Measurements from ENCODE around the gene FLVCR1. TPM values are rescaled to one million over a fixed set of nuclear protein-coding genes. Genes with fewer than 3 reads are reported as not detected.

FLVCR1 gene
- total RNA-seq, 1 experiment from 2014 or later: 67.9 TPM

- POLR2A ChIA-PET: interaction anchor here (0.6 to 2.2 kb wide), 9 partner anchors 11 to 92 kb away, joined by 3 to 22 read pairs (median 4); partner anchors contain the start of genes NSL1, TATDN3 and VASH2
- Mint-ChIP-seq H3K27ac (peak overlapping the region; percentile 96), H3K27me3 (ENCODE audit: low read depth) (peaks cover 7% of the 10 kb centered on the region), H3K9me3 (0 out of 2 replicates have a peak, but pooled peaks cover 1% of the 10 kb centered on the region), H3K4me1 (peaks cover 35% of the 10 kb centered on the region), H3K4me3 (no peak overlapping the region), H3K36me3 (peaks cover 14% of the 10 kb centered on the region)
- DNase-seq (ENCODE audit: low spot score) (no peak), ATAC-seq (no peak)
- CTCF ChIA-PET: interaction anchor here (0.6 to 1.6 kb wide), 8 partner anchors 21 to 249 kb away, joined by 3 to 18 read pairs (median 4); no protein-coding TSS in a partner anchor
- TF ChIP-seq NR2C2 (CRISPR knock-in tag; IDR thresholded peaks at IDR 0.05) (no peak), ATF1 (CRISPR knock-in tag; IDR thresholded peaks at IDR 0.05) (0 out of 2 replicates have a peak, but pooled peaks have one; percentile 3), CBFB (CRISPR knock-in tag; IDR thresholded peaks at IDR 0.05; ENCODE audit: low read depth) (no peak), CREM (CRISPR knock-in tag; IDR thresholded peaks at IDR 0.05) (no peak), IRF2 (CRISPR knock-in tag; IDR thresholded peaks at IDR 0.05; ENCODE audit: borderline replicate concordance, low read depth) (no peak), CTCF (IDR thresholded peaks at IDR 0.05) (no peak), ZMAT4 (CRISPR knock-in tag; IDR thresholded peaks at IDR 0.05) (no peak), CDX4 (CRISPR knock-in tag; IDR thresholded peaks at IDR 0.05; ENCODE audit: borderline replicate concordance) (no peak), ZNF532 (CRISPR knock-in tag; IDR thresholded peaks at IDR 0.05; ENCODE audit: borderline replicate concordance) (no peak), GTF2I (CRISPR knock-in tag; conservative IDR thresholded peaks at IDR 0.05) (no peak), ZNF121 (CRISPR knock-in tag; IDR thresholded peaks at IDR 0.05) (no peak), OVOL2 (CRISPR knock-in tag; IDR thresholded peaks at IDR 0.05; ENCODE audit: borderline replicate concordance) (no peak), RELA (CRISPR knock-in tag; IDR thresholded peaks at IDR 0.05; ENCODE audit: borderline replicate concordance) (0 out of 2 replicates have a peak, but pooled peaks have one; percentile 13), JUN (CRISPR knock-in tag; IDR thresholded peaks at IDR 0.05) (peak; percentile 63; the same call in 1 of the 2 replicates), FOXP1 (CRISPR knock-in tag; IDR thresholded peaks at IDR 0.05; ENCODE audit: borderline replicate concordance) (no peak; the same call in 1 of the 2 replicates), ZSCAN18 (CRISPR knock-in tag; IDR thresholded peaks at IDR 0.05) (no peak), SMAD3 (CRISPR knock-in tag; IDR thresholded peaks at IDR 0.05; ENCODE audit: borderline replicate concordance) (peak; percentile 56; the same call in 1 of the 2 replicates), CREB1 (CRISPR knock-in tag; IDR thresholded peaks at IDR 0.05) (peak; percentile 66; the same call in 1 of the 2 replicates), GRHL2 (CRISPR knock-in tag; IDR thresholded peaks at IDR 0.05; ENCODE audit: insufficient replicate concordance, severe bottlenecking) (no peak), ZNF396 (CRISPR knock-in tag; IDR thresholded peaks at IDR 0.05; ENCODE audit: borderline replicate concordance) (no peak), STAT6 (CRISPR knock-in tag; conservative IDR thresholded peaks at IDR 0.05; ENCODE audit: low read depth) (no peak)
- TF ChIP-seq, protein P1, sequence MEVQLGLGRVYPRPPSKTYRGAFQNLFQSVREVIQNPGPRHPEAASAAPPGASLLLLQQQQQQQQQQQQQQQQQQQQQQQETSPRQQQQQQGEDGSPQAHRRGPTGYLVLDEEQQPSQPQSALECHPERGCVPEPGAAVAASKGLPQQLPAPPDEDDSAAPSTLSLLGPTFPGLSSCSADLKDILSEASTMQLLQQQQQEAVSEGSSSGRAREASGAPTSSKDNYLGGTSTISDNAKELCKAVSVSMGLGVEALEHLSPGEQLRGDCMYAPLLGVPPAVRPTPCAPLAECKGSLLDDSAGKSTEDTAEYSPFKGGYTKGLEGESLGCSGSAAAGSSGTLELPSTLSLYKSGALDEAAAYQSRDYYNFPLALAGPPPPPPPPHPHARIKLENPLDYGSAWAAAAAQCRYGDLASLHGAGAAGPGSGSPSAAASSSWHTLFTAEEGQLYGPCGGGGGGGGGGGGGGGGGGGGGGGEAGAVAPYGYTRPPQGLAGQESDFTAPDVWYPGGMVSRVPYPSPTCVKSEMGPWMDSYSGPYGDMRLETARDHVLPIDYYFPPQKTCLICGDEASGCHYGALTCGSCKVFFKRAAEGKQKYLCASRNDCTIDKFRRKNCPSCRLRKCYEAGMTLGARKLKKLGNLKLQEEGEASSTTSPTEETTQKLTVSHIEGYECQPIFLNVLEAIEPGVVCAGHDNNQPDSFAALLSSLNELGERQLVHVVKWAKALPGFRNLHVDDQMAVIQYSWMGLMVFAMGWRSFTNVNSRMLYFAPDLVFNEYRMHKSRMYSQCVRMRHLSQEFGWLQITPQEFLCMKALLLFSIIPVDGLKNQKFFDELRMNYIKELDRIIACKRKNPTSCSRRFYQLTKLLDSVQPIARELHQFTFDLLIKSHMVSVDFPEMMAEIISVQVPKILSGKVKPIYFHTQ (CRISPR knock-in tag; IDR thresholded peaks at IDR 0.05): no peak
These were observed 588 bp downstream of the FLVCR1 start for GRCh38 chr1:212858461-212859265.
